GM18508 (cell line): Measurements from ENCODE around the gene METTL25B.
"Not testable (repeated sequence)": the region's sequence is repeated elsewhere in the genome, so short reads cannot be mapped to it uniquely, and the experiment has no call there.

Experiments used
- ATAC-seq: cut with Tn5 transposase; IDR thresholded peaks from one replicate; pipeline ENCODE4 v1.9.1; 2021; ENCODE audit warnings: moderate number of reproducible peaks; ENCODE audit not compliant: insufficient read depth, unreplicated experiment

The METTL25B gene

GRCh38 chr1:156746728-156747631, 18.7 kb downstream of the METTL25B start:
- ATAC-seq = no peak

GRCh38 chr1:156747742-156748669, 19.7 kb downstream of the METTL25B start:
- ATAC-seq = no peak

GRCh38 chr1:156748670-156749418, 20.6 kb downstream of the METTL25B start:
- no peak for ATAC-seq

GRCh38 chr1:156749419-156750118, 21.3 kb downstream of the METTL25B start:
- ATAC-seq = no peak

GRCh38 chr1:156750191-156750672, 22.0 kb downstream of the METTL25B start:
- ATAC-seq = no peak

GRCh38 chr1:156750711-156751450, 22.6 kb downstream of the METTL25B start:
- no peak for ATAC-seq

- no peak for ATAC-seq
Measured at GRCh38 chr1:156751451-156751756, 23.1 kb downstream of the METTL25B start, which contains the start of gene HDGF. Gene HDGF, minus strand, starts transcription at chr1:156751675. Its CDS starts 246 bp downstream, at chr1:156751429.

- no peak for ATAC-seq
Measured at GRCh38 chr1:156751757-156752481, 23.6 kb downstream of the METTL25B start.

- ATAC-seq = no peak
Measured at GRCh38 chr1:156752843-156753482, 24.7 kb downstream of the METTL25B start.

GRCh38 chr1:156754219-156754618, 25.9 kb downstream of the METTL25B start:
- no peak for ATAC-seq

GRCh38 chr1:156755527-156755950, 27.3 kb downstream of the METTL25B start:
- ATAC-seq = no peak

- no peak for ATAC-seq
Measured at GRCh38 chr1:156756355-156756754, 28.1 kb downstream of the METTL25B start.

GRCh38 chr1:156757572-156758253, 29.4 kb downstream of the METTL25B start:
- ATAC-seq = not testable (repeated sequence)

- no peak for ATAC-seq
Measured at GRCh38 chr1:156760092-156760795, 32.0 kb downstream of the METTL25B start.

- ATAC-seq = no peak
Measured at GRCh38 chr1:156760796-156761104, 32.5 kb downstream of the METTL25B start.

- not testable (repeated sequence) for ATAC-seq
Measured at GRCh38 chr1:156765136-156765535, 36.9 kb downstream of the METTL25B start.

- ATAC-seq = no peak
Measured at GRCh38 chr1:156765666-156766065, 37.4 kb downstream of the METTL25B start.
